KMS-11 (cell line): ENCODE data around the gene GRM2.

Source experiments
- H2AFZ ChIP-seq: fragments of 200-600 bp; sonication (generic); 2 replicates; pipeline ENCODE4 v1.6.1; 2016; ENCODE audit warnings: antibody characterized with exemption, mixed run types, low read depth
- H3K27ac ChIP-seq: fragments of 200-600 bp; sonication (generic); 2 replicates; pipeline ENCODE4 v1.6.1; 2016; ENCODE audit warnings: mild to moderate bottlenecking, mixed run types
- H3K27me3 ChIP-seq: fragments of 200-600 bp; sonication (generic); 2 replicates; pipeline ENCODE4 v1.6.1; 2017; ENCODE audit warnings: mild to moderate bottlenecking, low read depth, mixed run types, moderate library complexity; ENCODE audit not compliant: insufficient read depth
- H3K36me3 ChIP-seq: fragments of 200-600 bp; sonication (generic); 2 replicates; pipeline ENCODE4 v1.6.1; 2017; ENCODE audit warnings: mild to moderate bottlenecking, mixed run types; ENCODE audit not compliant: insufficient read depth
- H3K4me1 ChIP-seq: fragments of 200-600 bp; sonication (generic); 2 replicates; pipeline ENCODE4 v1.6.1; 2016; ENCODE audit warnings: mild to moderate bottlenecking, low read depth, mixed run types; ENCODE audit not compliant: poor library complexity, severe bottlenecking
- H3K4me2 ChIP-seq: fragments of 200-600 bp; sonication (generic); 2 replicates; pipeline ENCODE4 v1.7.0; 2016; ENCODE audit warnings: mild to moderate bottlenecking, mixed run types
- H3K4me3 ChIP-seq: fragments of 200-600 bp; sonication (generic); IDR thresholded peaks from 2 replicates; pipeline ENCODE4 v1.6.1; 2017; ENCODE audit warnings: low read depth, low read length, mixed read lengths; ENCODE audit not compliant: insufficient read depth
- H3K79me2 ChIP-seq: fragments of 200-600 bp; sonication (generic); 2 replicates; pipeline ENCODE4 v1.6.1; 2016; ENCODE audit warnings: low read depth, mixed run types; ENCODE audit not compliant: insufficient read depth
- H3K9ac ChIP-seq: fragments of 200-600 bp; sonication (generic); 2 replicates; pipeline ENCODE4 v1.6.1; 2016; ENCODE audit warnings: mild to moderate bottlenecking, mixed run types
- H4K20me1 ChIP-seq: fragments of 200-600 bp; sonication (generic); 2 replicates; pipeline ENCODE4 v1.6.1; 2016; ENCODE audit warnings: mild to moderate bottlenecking, mixed run types; ENCODE audit not compliant: insufficient read depth
- CTCF ChIP-seq: fragments of 200-600 bp; sonication (generic); conservative IDR thresholded peaks from 2 replicates; pipeline ENCODE4 v1.6.1; 2017; ENCODE audit warnings: low read depth, mild to moderate bottlenecking, antibody characterized with exemption, low read length, moderate library complexity, mixed read lengths

Gene GRM2

GRCh38 chr3:51709675-51710074 is 2.8 kb downstream of the GRM2 start:
- no peak overlapping the region for H2AFZ ChIP-seq
- H3K4me3 ChIP-seq = no peak overlapping the region
- H3K27ac ChIP-seq = no peak overlapping the region
- H3K4me1 ChIP-seq = no peaks in the 10 kb centered on the region
- H4K20me1 ChIP-seq = no peaks in the 10 kb centered on the region
- no peak for TF ChIP-seq CTCF
- H3K9ac ChIP-seq = no peak overlapping the region
- H3K4me2 ChIP-seq = no peak overlapping the region
- no peaks in the 10 kb centered on the region for H3K36me3 ChIP-seq
- no peaks in the 10 kb centered on the region for H3K79me2 ChIP-seq
- H3K27me3 ChIP-seq = no peaks in the 10 kb centered on the region

GRCh38 chr3:51710631-51711351 is 3.9 kb downstream of the GRM2 start:
- H3K9ac ChIP-seq = no peak overlapping the region
- H2AFZ ChIP-seq = no peak overlapping the region
- no peaks in the 10 kb centered on the region for H3K4me1 ChIP-seq
- H3K27me3 ChIP-seq = no peaks in the 10 kb centered on the region
- H3K4me2 ChIP-seq = no peak overlapping the region
- TF ChIP-seq CTCF = no peak
- no peaks in the 10 kb centered on the region for H3K36me3 ChIP-seq
- H3K4me3 ChIP-seq = no peak overlapping the region
- no peaks in the 10 kb centered on the region for H4K20me1 ChIP-seq
- H3K79me2 ChIP-seq = no peaks in the 10 kb centered on the region
- H3K27ac ChIP-seq = no peak overlapping the region

DNA sequence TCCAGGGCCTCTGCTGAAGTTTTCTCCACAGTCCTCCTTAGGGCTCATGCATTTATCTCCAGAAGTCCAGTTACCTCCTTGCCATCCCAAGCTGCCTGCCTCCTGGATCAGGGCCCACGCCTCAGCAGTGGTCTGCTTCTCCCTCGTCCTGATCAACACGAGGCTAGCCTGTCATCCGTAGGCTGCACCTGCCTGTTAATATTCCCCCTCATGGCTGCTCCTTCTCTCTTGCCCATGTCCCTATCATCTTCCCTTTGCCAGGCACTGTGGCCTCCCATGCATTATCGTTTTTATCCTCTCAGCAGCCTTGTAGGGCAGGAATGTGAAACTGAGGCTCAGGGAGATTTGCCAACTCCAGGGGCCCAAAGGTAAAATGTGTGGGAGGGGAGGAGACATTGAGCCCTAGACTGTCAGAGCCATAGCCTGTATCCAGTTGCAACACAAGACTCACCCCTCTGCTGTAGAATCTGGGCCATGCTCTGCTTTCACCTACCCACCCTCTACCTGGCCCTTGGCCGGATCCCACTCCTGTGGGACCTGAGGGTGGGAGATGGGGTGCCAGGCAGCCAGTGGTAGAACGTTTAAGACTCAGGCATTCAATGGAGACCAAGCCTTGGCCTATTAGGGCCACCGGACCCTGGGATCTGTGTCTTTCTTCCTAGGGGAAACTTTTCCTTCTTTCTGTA is 4.6 kb downstream of the GRM2 start:
- no peaks in the 10 kb centered on the region for H4K20me1 ChIP-seq
- H3K4me1 ChIP-seq = no peaks in the 10 kb centered on the region
- no peaks in the 10 kb centered on the region for H3K27me3 ChIP-seq
- H3K27ac ChIP-seq = no peak overlapping the region
- no peak overlapping the region for H3K9ac ChIP-seq
- TF ChIP-seq CTCF = no peak
- H3K4me2 ChIP-seq = no peak overlapping the region
- H2AFZ ChIP-seq = no peak overlapping the region
- no peak overlapping the region for H3K4me3 ChIP-seq
- no peaks in the 10 kb centered on the region for H3K79me2 ChIP-seq
- no peaks in the 10 kb centered on the region for H3K36me3 ChIP-seq

DNA sequence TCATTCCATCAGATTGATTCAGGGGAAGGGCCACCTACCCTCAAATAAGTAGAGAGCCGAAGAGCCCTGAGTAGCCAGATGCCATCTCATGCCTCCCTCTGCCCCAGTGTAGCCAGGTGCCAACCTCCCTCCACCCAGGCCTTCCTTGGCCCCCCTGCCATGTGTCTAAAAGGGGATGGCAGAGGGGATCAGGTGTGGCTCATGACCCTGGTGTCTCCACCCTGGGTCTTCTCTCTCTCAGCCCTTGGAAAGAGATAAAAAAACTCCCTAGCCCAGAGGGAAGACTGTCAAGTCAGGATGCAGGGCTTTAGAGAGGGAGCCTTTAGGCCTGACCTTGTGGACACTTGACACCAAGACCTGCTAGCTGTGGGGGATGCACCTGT is 5.2 kb downstream of the GRM2 start:
- H3K36me3 ChIP-seq = no peaks in the 10 kb centered on the region
- H3K79me2 ChIP-seq = no peaks in the 10 kb centered on the region
- H4K20me1 ChIP-seq = no peaks in the 10 kb centered on the region
- H3K27ac ChIP-seq = no peak overlapping the region
- no peak overlapping the region for H3K9ac ChIP-seq
- H3K4me1 ChIP-seq = no peaks in the 10 kb centered on the region
- H2AFZ ChIP-seq = no peak overlapping the region
- TF ChIP-seq CTCF = no peak
- no peaks in the 10 kb centered on the region for H3K27me3 ChIP-seq
- no peak overlapping the region for H3K4me3 ChIP-seq
- H3K4me2 ChIP-seq = no peak overlapping the region
